GM21619 (cell line): ENCODE data around the gene SDF2L1.
"Not testable (repeated sequence)": the region's sequence is repeated elsewhere in the genome, so short reads cannot be mapped to it uniquely, and the experiment has no call there.

ENCODE experiments used
- ATAC-seq: cut with Tn5 transposase; IDR thresholded peaks from one replicate; pipeline ENCODE4 v1.9.1; 2021; ENCODE audit not compliant: unreplicated experiment

Gene SDF2L1

DNA sequence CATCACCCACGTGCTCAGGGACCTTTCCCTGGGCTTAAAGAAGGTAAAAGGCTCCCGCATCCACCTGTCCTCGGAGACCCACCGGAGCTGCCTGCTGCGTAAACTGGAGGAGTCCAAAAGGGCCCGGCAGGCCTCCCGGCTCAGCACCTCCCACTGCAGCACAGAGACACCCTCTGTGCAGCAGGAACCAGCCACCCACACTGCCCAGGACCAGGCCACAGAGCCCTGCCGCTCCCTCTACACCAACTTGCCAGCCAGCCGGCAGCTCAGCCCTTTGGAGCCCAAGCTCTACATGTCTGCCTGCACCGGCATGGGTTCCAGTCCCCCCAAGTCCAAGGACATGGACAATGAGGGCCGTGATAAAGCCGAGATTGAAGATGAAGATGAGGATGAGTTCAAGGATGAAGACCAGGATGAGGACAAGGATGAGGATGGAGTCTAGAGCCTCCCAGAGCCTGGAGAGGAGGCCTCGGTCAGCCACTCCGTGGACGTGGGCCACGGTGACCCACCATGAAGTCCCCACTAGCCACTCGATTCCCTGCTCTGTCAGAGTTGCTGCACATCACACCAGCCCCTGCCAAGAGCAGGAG lies 5.4 kb upstream of the SDF2L1 start:
- no peak for ATAC-seq

DNA sequence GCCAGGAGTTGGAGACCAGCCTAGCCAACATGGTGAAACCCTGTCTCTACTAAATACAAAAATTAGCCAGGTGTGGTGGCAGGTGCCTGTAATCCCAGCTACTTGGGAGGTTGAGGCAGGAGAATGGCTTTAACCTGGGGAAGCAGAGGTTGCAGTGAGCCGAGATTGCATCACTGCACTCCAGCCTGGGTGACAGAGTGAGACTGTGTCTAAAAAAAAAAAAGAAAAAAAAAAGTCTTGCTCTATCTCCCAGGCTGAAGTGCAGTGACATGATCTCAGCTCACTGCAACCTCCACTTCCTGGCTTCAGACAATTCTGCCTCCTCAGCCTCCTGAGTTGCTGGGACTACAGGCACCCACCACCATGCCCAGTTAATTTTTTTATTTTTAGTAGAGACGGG lies 4.7 kb upstream of the SDF2L1 start:
- not testable (repeated sequence) for ATAC-seq

DNA sequence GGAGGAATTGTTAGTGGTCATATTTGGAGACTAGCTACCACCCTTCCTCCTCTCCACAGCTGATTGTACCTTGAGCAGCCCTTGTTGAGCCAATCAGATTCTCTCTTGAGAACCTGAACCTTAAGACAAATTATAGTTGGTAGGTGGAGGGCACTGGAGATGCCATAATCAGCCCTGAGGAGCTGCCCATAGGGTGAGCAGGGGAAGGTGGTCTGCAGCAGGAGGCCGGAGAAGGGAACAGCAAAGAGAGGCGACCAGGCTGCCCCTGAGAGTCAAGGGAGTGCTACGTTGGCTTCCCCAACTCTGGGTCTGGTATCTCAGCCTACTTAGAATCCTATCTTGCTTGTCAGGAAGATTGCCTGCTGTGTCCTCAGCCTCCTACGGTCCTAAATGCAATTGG lies 2.7 kb upstream of the SDF2L1 start:
- no peak for ATAC-seq

GRCh38 chr22:21640810-21641209 lies 1.3 kb upstream of the SDF2L1 start:
- ATAC-seq: no peak

DNA sequence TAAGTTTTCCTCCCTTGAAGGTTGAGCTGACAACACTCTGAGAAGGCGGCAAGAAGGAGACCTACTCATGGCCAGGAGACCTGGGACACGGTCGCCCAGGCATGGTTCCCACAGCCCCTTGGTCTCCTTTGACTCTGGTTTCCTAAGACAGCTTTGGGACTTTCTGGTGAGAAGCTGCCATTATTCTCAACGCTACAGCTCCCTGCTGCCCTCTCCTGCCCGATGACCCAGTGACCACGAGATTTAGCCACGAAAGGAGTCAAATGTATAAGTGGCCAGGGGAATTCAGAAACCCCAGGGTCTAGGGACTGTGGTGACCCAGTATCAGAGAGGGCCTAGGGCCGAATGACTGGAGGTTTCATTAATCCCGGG lies 699 bp upstream of the SDF2L1 start:
- peak; percentile 9 for ATAC-seq

- ATAC-seq: no peak
Observed at GRCh38 chr22:21642584-21643448, 714 bp downstream of the SDF2L1 start.

GRCh38 chr22:21643533-21644357 lies 1.6 kb downstream of the SDF2L1 start:
- ATAC-seq: no peak

DNA sequence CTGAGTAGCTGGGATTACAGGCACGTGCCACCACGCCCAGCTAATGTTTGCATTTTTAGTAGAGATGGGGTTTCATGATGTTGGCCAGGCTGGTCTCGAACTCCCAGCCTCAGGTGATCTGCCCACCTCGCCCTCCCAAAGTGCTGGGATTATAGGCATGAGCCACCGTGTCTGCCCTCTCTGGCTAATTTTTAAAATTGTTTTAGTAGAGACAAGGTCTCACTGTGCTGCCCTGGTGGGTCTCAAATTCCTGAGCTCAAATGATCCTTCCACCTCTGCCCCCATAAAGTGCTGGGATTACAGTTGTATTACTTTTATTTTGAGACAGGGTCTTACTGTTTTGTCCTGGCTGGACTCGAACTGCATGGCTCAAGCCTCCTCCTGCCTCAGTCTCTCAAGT lies 3.4 kb downstream of the SDF2L1 start:
- not testable (repeated sequence) for ATAC-seq

GRCh38 chr22:21646608-21647590 lies 4.8 kb downstream of the SDF2L1 start:
- no peak for ATAC-seq

GRCh38 chr22:21650280-21650679 lies 8.2 kb downstream of the SDF2L1 start:
- no peak for ATAC-seq

- no peak for ATAC-seq
Observed at GRCh38 chr22:21650823-21651520, 8.9 kb downstream of the SDF2L1 start.

- ATAC-seq: peak; percentile 14
Observed at GRCh38 chr22:21651521-21652009, 9.5 kb downstream of the SDF2L1 start.

DNA sequence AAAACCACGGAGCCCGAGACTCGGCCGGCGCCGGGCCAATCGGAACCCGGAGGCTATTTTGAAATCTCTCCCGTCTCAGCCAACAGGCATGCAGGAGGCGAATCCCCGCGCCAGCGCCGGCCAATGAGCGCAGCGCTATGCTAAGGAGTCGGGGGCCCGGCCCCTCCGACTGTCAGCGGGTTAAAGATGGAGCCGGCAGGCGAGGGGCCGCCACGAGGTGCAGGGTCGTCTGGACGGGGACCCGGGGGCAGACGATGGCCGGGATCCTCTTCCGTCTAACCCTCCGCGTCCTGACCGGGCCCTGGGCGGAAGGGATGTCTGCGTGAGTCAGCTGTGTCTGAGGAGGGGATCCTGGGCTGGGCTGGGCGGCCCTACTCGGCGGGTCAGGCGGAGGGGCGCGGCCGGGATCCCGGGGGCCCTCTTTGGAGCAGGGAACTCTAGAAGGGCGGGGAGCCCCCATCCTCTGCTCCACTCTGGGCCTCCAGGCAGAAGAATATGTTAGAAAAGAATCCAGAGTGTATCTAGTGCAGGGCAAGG lies 10.0 kb downstream of the SDF2L1 start:
- peak; percentile 88 for ATAC-seq

DNA sequence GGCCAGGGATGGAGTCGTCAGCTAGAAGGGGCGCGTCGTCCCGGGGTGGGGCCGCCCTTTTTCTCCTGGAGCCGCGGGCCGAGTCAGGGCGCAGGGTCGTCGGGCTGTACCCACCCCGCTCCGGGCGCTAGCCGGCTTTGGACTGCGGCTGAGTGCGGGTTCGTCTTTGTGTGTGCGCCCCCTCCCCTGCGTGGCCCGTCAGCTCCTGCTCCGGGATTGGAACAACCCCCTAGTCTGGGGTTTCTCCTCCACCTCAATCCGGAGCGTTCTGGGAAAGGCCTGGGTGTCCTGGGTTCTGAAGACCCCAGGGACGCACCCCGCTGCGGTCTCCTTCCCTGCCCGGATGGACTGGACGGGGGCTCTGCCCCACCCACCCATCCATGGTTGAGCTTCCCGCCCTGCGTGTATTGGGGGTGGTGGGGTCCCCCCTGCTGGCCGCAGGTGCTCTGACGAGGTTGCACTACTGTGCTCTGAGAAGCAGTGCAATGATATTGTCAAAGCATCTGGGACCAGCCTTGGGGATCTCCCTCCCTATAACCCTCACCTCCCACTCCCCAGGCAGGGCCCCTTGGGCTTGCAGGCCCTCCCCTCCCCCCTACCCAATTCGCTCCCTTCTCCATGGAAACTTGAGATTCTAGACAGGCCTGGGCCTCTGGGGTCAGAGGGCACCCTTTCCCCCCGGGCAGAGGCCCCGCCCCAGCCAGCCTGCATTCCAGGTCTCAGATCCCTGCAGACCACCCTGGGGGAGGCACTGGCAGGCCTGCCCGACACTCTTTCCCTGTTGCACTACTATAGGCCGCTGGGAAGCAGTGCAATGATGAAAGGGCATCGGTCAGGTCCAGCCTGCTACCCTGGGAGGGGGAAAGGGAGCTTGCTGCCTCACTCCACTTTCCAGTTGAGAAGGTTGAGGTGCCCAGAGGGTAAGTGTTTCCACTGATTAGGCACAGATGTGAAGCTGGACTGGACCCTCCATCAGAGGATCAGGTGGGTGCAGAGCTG lies 10.7 kb downstream of the SDF2L1 start:
- ATAC-seq: no peak

- no peak for ATAC-seq
Observed at GRCh38 chr22:21657020-21657359, 14.9 kb downstream of the SDF2L1 start.

DNA sequence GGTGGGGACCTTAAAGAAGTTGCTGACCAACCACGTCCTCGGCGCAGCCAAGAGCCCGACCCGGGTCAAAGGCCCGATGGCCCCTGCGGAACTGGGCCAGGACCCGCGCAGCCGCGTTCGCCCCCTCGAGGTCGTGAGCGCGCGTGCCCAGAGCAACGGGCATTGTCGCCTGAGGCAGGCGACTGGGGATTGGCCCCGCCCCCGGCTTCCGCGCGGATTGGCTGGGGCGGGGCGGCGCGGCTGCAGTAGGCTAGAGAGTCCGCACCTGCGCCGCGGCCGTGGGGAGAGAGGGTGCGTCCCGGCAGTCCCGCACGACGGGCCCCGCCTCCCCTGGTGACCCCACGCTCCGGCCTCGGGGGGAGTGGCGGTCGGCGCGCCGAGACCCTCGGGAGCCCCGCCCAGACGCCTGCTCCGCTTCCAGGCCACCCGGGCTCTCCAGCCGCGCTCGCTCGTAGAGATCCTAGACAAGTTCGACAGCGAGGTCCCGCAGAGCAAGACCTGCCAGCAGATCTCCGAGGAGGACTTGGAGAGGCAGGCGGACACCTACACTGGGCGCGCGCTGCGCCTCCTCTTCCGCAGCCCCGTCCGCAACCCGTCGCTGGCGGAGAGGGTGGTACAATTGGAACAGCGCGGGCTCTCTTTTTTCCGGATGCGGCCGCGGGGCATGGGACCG lies 15.4 kb downstream of the SDF2L1 start:
- peak; percentile 69 for ATAC-seq

DNA sequence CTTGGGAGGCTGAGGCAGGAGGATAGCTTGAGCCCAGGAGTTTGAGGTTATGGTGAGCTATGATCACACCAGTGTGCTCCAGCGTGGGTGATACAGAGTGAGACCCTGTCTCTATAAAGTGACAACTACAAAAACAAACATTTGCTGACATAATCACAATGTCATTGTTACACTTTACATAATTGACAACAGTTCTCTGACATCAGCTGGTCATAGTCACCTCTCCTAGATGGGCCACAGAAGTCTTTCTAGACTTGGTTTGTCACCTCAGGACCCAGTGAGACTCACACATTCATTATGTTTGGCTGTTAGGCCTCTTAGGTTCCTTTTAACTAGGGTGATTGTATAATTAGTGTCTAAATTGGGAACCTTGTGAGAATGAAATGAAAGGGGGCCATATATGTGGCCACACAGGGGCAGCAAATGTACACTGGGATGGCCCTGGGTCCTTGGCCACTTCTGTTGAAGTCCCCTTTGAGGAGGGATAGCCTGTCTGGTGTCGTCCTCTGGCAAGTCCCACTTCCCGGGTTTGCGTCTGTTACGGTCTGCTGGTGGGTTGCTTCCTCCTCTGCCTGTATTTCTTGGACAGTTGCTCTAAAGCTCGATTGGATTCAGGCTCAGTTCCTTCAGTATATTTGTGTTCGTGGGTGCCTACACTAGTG lies 17.9 kb downstream of the SDF2L1 start:
- ATAC-seq: no peak
